HS-27A (cell line): Measurements from ENCODE around the gene FSTL4.
"Not testable (repeated sequence)": the region's sequence is repeated elsewhere in the genome, so short reads cannot be mapped to it uniquely, and the experiment has no call there.

Experiments used
- DNase-seq: peaks from one replicate; pipeline ENCODE4 v3.0.0-alpha.2; 2012; ENCODE audit warnings: low read depth, missing footprints

Gene FSTL4

GRCh38 chr5:133401731-133402347 is 210.5 kb downstream of the FSTL4 start:
- DNase-seq = no peak

GRCh38 chr5:133400831-133401351 is 211.4 kb downstream of the FSTL4 start:
- no peak for DNase-seq

GRCh38 chr5:133400120-133400519 is 212.2 kb downstream of the FSTL4 start:
- no peak for DNase-seq

GRCh38 chr5:133399247-133399891 is 213.0 kb downstream of the FSTL4 start:
- no peak for DNase-seq

GRCh38 chr5:133398646-133399101 is 213.7 kb downstream of the FSTL4 start:
- DNase-seq = no peak

GRCh38 chr5:133397990-133398645 is 214.2 kb downstream of the FSTL4 start:
- no peak for DNase-seq

GRCh38 chr5:133397348-133397747 is 215.0 kb downstream of the FSTL4 start:
- no peak for DNase-seq

- no peak for DNase-seq
These were observed 215.5 kb downstream of the FSTL4 start for GRCh38 chr5:133396814-133397213.

GRCh38 chr5:133396187-133396741 is 216.1 kb downstream of the FSTL4 start:
- no peak for DNase-seq

- not testable (repeated sequence) for DNase-seq
These were observed 217.1 kb downstream of the FSTL4 start for GRCh38 chr5:133395207-133395606.

GRCh38 chr5:133394477-133394817 is 217.9 kb downstream of the FSTL4 start:
- DNase-seq = not testable (repeated sequence)

- DNase-seq = no peak
These were observed 218.4 kb downstream of the FSTL4 start for GRCh38 chr5:133393776-133394476.

GRCh38 chr5:133392448-133392847 is 219.9 kb downstream of the FSTL4 start:
- DNase-seq = no peak

- DNase-seq = no peak
These were observed 220.8 kb downstream of the FSTL4 start for GRCh38 chr5:133391354-133392136.

GRCh38 chr5:133390416-133391353 is 221.7 kb downstream of the FSTL4 start:
- no peak for DNase-seq

GRCh38 chr5:133389066-133389590 is 223.2 kb downstream of the FSTL4 start:
- DNase-seq = no peak

- DNase-seq = no peak
These were observed 224.7 kb downstream of the FSTL4 start for GRCh38 chr5:133387621-133388020.

GRCh38 chr5:133387091-133387490 is 225.2 kb downstream of the FSTL4 start:
- no peak for DNase-seq

- no peak for DNase-seq
These were observed 225.7 kb downstream of the FSTL4 start for GRCh38 chr5:133386662-133387061.

- no peak for DNase-seq
These were observed 227.0 kb downstream of the FSTL4 start for GRCh38 chr5:133385346-133385745.
